Right hindlimb (tissue), 1 donor: ENCODE measurements around the gene HLA-DOB.
A peak's percentile ranks its signal among the peaks of the same experiment; 100 is the strongest.

Experiments used
- DNase-seq: peaks from one replicate; pipeline ENCODE4 v3.0.0-alpha.2; 2018

The HLA-DOB gene

GRCh38 chr6:32843331-32843978 is 26.7 kb upstream of the HLA-DOB start:
- no peak for DNase-seq

- DNase-seq = no peak
These were observed 25.9 kb upstream of the HLA-DOB start for GRCh38 chr6:32842690-32843089.

- DNase-seq = no peak
These were observed 25.3 kb upstream of the HLA-DOB start for GRCh38 chr6:32842021-32842650.

- DNase-seq = no peak
These were observed 23.9 kb upstream of the HLA-DOB start for GRCh38 chr6:32840604-32841246.

- DNase-seq = no peak
These were observed 22.6 kb upstream of the HLA-DOB start for GRCh38 chr6:32839356-32839755.

GRCh38 chr6:32838114-32838958 is 21.5 kb upstream of the HLA-DOB start, which contains the start of gene TAP2:
Gene TAP2 (minus strand): TSS chr6:32838739. CDS start chr6:32838233, 506 bp downstream.
- peak; percentile 98 for DNase-seq

GRCh38 chr6:32837651-32838113 is 20.9 kb upstream of the HLA-DOB start:
- DNase-seq = no peak

- DNase-seq = no peak
These were observed 20.1 kb upstream of the HLA-DOB start for GRCh38 chr6:32836873-32837272.

GRCh38 chr6:32835167-32835893 is 18.5 kb upstream of the HLA-DOB start:
- no peak for DNase-seq

GRCh38 chr6:32833664-32834063 is 16.9 kb upstream of the HLA-DOB start:
- DNase-seq = no peak

- DNase-seq = no peak
These were observed 15.7 kb upstream of the HLA-DOB start for GRCh38 chr6:32832535-32832934.

GRCh38 chr6:32830936-32831335 is 14.1 kb upstream of the HLA-DOB start:
- no peak for DNase-seq

- no peak for DNase-seq
These were observed 13.2 kb upstream of the HLA-DOB start for GRCh38 chr6:32830017-32830416.

GRCh38 chr6:32829495-32829894 is 12.7 kb upstream of the HLA-DOB start:
- DNase-seq = no peak

GRCh38 chr6:32827025-32827424 is 10.2 kb upstream of the HLA-DOB start:
- DNase-seq = no peak

GRCh38 chr6:32825966-32826365 is 9.2 kb upstream of the HLA-DOB start:
- no peak for DNase-seq

- no peak for DNase-seq
These were observed 2.9 kb upstream of the HLA-DOB start for GRCh38 chr6:32819729-32820128.

- DNase-seq = no peak
These were observed 2.1 kb upstream of the HLA-DOB start for GRCh38 chr6:32818867-32819266.

- no peak for DNase-seq
These were observed 806 bp downstream of the HLA-DOB start for GRCh38 chr6:32815996-32816395.

- no peak for DNase-seq
These were observed 1.7 kb downstream of the HLA-DOB start for GRCh38 chr6:32815115-32815514.

- DNase-seq = no peak
These were observed 2.7 kb downstream of the HLA-DOB start for GRCh38 chr6:32814145-32814544.

GRCh38 chr6:32809171-32809570 is 7.6 kb downstream of the HLA-DOB start:
- DNase-seq = no peak
